Measurements from ENCODE around the gene FBXO28. TPM values are rescaled to one million over a fixed set of nuclear protein-coding genes. Genes with fewer than 3 reads are reported as not detected.

The FBXO28 gene
- total RNA-seq, 1 donor from 2014 or later, result 26.1 TPM

DNA sequence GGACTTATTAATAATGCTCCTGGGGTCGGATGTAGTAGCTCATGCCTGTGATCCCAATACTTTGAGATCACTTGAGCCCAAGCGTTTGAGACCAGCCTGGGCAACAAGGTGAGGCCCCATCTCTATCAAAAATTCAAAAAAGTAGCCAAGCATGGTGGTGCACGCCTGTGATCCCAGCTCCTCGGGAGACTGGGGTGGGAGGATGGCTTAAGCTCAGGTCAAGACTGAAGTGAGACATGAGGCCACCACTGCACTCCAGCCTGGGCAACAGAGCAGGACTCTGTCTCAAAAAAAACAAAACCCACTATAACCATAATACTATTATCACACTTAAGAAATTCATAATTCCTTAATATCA is 67.5 kb downstream of the FBXO28 start:
- Mint-ChIP-seq H3K36me3 (peaks cover 4% of the 10 kb centered on the region), H3K4me3 (peak overlapping the region; percentile 85), H3K27me3 (no peaks in the 10 kb centered on the region), H3K4me1 (ENCODE audit: unreplicated experiment) (peaks cover 16% of the 10 kb centered on the region), H3K9me3 (no peaks in the 10 kb centered on the region), H3K27ac (peak overlapping the region; percentile 89)
- DNase-seq (ENCODE audit: extremely low spot score, unreplicated experiment), result no peak
- TF ChIP-seq, protein P1, sequence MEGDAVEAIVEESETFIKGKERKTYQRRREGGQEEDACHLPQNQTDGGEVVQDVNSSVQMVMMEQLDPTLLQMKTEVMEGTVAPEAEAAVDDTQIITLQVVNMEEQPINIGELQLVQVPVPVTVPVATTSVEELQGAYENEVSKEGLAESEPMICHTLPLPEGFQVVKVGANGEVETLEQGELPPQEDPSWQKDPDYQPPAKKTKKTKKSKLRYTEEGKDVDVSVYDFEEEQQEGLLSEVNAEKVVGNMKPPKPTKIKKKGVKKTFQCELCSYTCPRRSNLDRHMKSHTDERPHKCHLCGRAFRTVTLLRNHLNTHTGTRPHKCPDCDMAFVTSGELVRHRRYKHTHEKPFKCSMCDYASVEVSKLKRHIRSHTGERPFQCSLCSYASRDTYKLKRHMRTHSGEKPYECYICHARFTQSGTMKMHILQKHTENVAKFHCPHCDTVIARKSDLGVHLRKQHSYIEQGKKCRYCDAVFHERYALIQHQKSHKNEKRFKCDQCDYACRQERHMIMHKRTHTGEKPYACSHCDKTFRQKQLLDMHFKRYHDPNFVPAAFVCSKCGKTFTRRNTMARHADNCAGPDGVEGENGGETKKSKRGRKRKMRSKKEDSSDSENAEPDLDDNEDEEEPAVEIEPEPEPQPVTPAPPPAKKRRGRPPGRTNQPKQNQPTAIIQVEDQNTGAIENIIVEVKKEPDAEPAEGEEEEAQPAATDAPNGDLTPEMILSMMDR (conservative IDR thresholded peaks at IDR 0.05), result no peak

DNA sequence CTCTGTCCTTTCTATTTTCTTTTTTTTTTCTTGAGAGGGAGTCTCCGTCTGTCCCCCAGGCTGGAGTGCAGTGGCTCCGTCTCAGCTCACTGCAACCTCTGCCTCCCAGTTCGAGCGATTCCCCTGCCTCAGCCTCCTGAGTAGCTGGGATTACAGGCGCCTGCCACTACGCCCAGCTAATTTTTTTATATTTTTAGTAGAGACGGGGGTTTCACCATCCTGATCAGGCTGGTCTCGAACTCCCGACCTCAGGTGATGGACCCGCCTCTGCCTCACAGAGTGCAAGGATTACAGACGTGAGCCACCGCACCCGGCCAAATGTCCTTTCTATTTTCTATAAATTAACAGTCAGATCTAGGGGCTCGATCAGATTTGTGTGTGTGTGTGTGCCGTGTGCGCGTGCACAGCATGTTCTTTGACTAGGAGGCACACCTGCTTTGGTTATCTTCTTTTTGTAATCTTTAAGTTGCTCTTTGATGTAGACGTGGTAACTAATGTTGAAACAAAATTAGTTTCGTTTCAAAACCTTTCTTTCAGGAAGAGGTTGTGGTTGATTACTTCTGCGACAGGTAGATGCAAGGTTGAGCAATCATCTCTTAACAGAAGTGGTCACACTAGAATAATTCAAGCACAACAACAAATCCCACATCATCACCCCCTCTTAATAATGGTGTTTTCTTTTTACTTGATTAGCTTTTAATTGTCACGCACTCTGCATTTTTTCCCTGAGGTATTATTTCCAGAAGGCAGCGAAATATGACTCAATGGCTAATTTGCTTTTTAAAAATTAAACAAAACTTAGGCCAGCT is 68.3 kb downstream of the FBXO28 start:
- Mint-ChIP-seq H3K9me3 (no peaks in the 10 kb centered on the region), H3K4me3 (peak overlapping the region; percentile 85), H3K27ac (peak overlapping the region; percentile 89), H3K4me1 (ENCODE audit: unreplicated experiment) (peaks cover 16% of the 10 kb centered on the region), H3K27me3 (no peaks in the 10 kb centered on the region), H3K36me3 (peaks cover 7% of the 10 kb centered on the region)
- DNase-seq (ENCODE audit: extremely low spot score, unreplicated experiment), result no peak
- TF ChIP-seq, protein P1 (conservative IDR thresholded peaks at IDR 0.05), result no peak

DNA sequence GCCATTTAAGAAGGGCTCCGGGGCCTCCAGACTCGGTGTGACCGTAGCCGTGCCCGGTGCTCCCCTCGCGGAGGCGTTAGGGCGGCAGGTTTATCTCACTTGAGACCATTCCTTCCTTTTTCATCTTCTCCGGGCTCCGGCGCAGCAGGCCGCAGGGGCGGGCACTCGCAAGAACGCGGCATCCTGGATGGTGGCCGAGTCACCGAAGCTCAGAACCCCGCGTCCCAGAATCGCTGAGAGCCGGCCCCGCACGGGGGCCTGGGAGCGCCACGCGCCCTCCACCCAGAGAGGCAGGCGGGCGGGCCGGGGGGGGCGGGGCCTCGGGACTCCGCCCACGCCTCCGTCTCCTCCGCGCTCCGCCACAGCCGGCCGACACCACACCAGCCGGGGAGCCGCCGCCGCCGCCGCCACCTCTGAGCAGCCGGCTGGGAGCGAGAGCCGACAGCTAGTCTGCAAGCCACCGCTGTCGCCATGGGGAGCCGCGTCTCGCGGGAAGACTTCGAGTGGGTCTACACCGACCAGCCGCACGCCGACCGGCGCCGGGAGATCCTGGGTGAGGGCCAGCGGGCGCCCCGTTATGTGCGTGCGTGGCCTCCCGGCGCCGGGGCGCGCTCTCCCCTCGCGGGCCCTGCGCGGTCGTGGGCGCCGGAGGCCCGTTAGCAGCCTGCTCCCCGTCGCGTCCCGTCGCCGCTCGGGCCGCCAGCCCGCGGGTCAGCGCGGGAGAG is 69.1 kb downstream of the FBXO28 start, which contains the start of gene DEGS1:
Gene DEGS1 (plus strand): TSS at position 375 of the 725 bp plus-strand sequence. CDS start 97 bp downstream, at position 472.
- TF ChIP-seq, protein P1 (conservative IDR thresholded peaks at IDR 0.05), result no peak
- H3K27me3 Mint-ChIP-seq, result no peaks in the 10 kb centered on the region
- H3K36me3 Mint-ChIP-seq, result peaks cover 7% of the 10 kb centered on the region
- H3K9me3 Mint-ChIP-seq, result no peaks in the 10 kb centered on the region
- H3K4me3 Mint-ChIP-seq, result peak within 1 kb of the TSS; percentile 90
- H3K27ac Mint-ChIP-seq, result peak within 1 kb of the TSS; percentile 89
- H3K4me1 Mint-ChIP-seq (ENCODE audit: unreplicated experiment), result peaks cover 16% of the 10 kb centered on the region
- peak; percentile 88 for DNase-seq (ENCODE audit: extremely low spot score, unreplicated experiment)

DNA sequence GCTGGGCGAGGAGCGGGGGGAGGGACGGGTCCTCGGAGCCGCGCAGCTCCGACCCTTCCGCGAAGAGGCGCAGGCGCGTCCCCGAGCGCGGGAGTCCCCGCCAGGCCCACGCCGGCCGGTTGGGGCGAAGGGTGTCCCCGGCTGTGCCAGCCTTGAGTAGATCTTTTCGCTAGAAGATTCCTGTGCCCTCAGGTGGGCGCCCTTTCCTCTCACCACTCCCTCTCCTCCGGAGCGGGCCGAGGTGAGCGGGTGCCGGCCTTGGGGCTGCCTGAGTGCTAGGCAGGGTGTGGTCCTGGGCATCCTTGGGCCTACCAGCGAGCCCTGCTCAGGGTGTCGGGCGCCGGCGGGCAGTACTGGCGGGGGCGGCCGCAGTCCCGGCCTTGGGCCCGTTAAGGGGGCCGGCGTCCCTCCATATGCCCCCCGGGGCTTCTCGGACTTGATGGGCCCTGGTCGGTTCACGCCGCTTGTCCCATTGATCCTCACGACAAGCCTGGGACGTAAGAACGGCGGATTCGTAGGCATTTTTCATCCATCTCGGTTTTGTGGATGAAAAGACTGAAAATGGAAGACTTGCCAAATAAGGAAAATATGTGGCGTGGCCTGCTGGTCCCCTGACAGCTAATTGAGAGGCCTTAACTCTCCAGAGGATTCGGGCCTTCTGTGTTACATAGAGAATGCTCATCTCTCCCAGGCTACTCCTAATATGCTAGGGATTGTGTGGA is 69.8 kb downstream of the FBXO28 start:
- H3K4me1 Mint-ChIP-seq (ENCODE audit: unreplicated experiment), result peaks cover 16% of the 10 kb centered on the region
- peak overlapping the region; percentile 90 for H3K4me3 Mint-ChIP-seq
- TF ChIP-seq, protein P1 (conservative IDR thresholded peaks at IDR 0.05), result no peak
- peak; percentile 80 for DNase-seq (ENCODE audit: extremely low spot score, unreplicated experiment)
- no peaks in the 10 kb centered on the region for H3K27me3 Mint-ChIP-seq
- peaks cover 12% of the 10 kb centered on the region for H3K36me3 Mint-ChIP-seq
- H3K9me3 Mint-ChIP-seq, result peaks cover 4% of the 10 kb centered on the region
- peak overlapping the region; percentile 82 for H3K27ac Mint-ChIP-seq

DNA sequence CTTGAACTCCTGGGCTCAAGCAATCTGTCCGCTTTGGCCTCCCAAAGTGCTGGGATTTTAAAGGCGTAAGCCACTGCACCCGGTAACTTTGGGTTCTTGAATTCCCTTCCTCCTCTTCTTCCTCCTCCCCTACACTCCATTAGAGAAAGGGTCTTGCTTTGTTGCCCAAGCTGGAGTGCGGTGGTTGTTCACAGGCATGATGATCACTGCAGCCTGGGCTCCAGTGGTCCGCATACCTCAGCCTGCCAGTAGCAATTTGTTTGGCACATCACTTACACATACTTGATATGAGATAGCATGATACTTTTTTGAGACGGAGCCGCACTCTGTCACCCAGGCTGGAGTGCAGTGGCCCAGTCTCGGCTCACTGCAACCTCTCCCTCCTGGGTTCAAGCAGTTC is 71.3 kb downstream of the FBXO28 start:
- Mint-ChIP-seq H3K27ac (peak overlapping the region; percentile 74), H3K27me3 (no peaks in the 10 kb centered on the region), H3K4me3 (peak overlapping the region; percentile 90), H3K9me3 (peaks cover 4% of the 10 kb centered on the region), H3K4me1 (ENCODE audit: unreplicated experiment) (peaks cover 16% of the 10 kb centered on the region), H3K36me3 (peaks cover 19% of the 10 kb centered on the region)
- TF ChIP-seq, protein P1 (conservative IDR thresholded peaks at IDR 0.05), result no peak
- DNase-seq (ENCODE audit: extremely low spot score, unreplicated experiment), result no peak
